ENCODE data around the gene ARHGAP26. TPM values are rescaled to one million over a fixed set of nuclear protein-coding genes. Genes with fewer than 3 reads are reported as not detected.

ARHGAP26 gene
- polyA plus RNA-seq, 3 donors = 26.5 to 56.8 (median 28.7) TPM

- Mint-ChIP-seq H3K4me1 (peaks cover 15% of the 10 kb centered on the region), H3K27ac (no peak overlapping the region), H3K36me3 (peaks cover 36 to 43% of the 10 kb centered on the region in 2 donors), H3K27me3 (ENCODE audit: low read depth in 3 of 3) (no peaks in the 10 kb centered on the region), H3K9me3 (peaks cover 3 to 12% (median 8%) of the 10 kb centered on the region in 7 donors), H3K4me3 (no peak overlapping the region)
- no peaks in the 10 kb centered on the region for H3K27me3 ChIP-seq (ENCODE audit: control insufficient read depth in 2 of 2, insufficient read depth in 2 of 2, low read length in 2 of 2)
- no peak overlapping the region for H3K9ac ChIP-seq (ENCODE audit: insufficient read depth, low read length, poor library complexity, severe bottlenecking)
- no peak for TF ChIP-seq CTCF (IDR thresholded peaks at IDR 0.05)
- no peak overlapping the region for H2AFZ ChIP-seq (ENCODE audit: insufficient read depth, low read depth, low read length, poor library complexity, severe bottlenecking)
- no peak overlapping the region for H3K27ac ChIP-seq (ENCODE audit: low read depth in 1 of 2, low read length in 2 of 2)
- H3K9me3 ChIP-seq (replicated peaks in 1 of 2; ENCODE audit: control insufficient read depth in 1 of 2, insufficient read depth in 1 of 2, low read length in 2 of 2) = peaks cover 7 to 9% of the 10 kb centered on the region in 2 donors
- no peak overlapping the region for H3K4me3 ChIP-seq (replicated peaks in 1 of 3; ENCODE audit: low read depth in 2 of 3, low read length in 3 of 3)
- H3K79me2 ChIP-seq (ENCODE audit: insufficient read depth, low read length) = no peaks in the 10 kb centered on the region
- peaks cover 4 to 48% of the 10 kb centered on the region in 2 donors for H3K36me3 ChIP-seq (replicated peaks in 1 of 2; ENCODE audit: control insufficient read depth in 1 of 2, insufficient read depth in 2 of 2, low read length in 2 of 2)
- DNase-seq = no peak
- peaks cover 48% of the 10 kb centered on the region for H4K20me1 ChIP-seq (ENCODE audit: insufficient read depth, low read length)
- intact Hi-C loops (cut with micrococcal nuclease) = no loop called here
- H3K4me1 ChIP-seq (ENCODE audit: control insufficient read depth in 1 of 2, insufficient read depth in 2 of 2, low read length in 2 of 2) = peaks cover 5% of the 10 kb centered on the region in 2 donors
- no peak overlapping the region for H3K4me2 ChIP-seq (replicated peaks; ENCODE audit: extremely low read depth, low read length, poor library complexity, severe bottlenecking)
- WGBS (ENCODE audit: insufficient coverage) = no CpG with 5 or more reads among the region's 3 CpGs
Observed at GRCh38 chr5:143188692-143189091, 418.5 kb downstream of the ARHGAP26 start.

GRCh38 chr5:143190260-143190810 lies 420.2 kb downstream of the ARHGAP26 start:
- peaks cover 7 to 9% of the 10 kb centered on the region in 2 donors for H3K9me3 ChIP-seq (replicated peaks in 1 of 2; ENCODE audit: control insufficient read depth in 1 of 2, insufficient read depth in 1 of 2, low read length in 2 of 2)
- H3K4me3 ChIP-seq (replicated peaks in 1 of 3; ENCODE audit: low read depth in 2 of 3, low read length in 3 of 3) = no peak overlapping the region
- H3K4me2 ChIP-seq (replicated peaks; ENCODE audit: extremely low read depth, low read length, poor library complexity, severe bottlenecking) = no peak overlapping the region
- peaks cover 49% of the 10 kb centered on the region for H4K20me1 ChIP-seq (ENCODE audit: insufficient read depth, low read length)
- no peak for DNase-seq
- Mint-ChIP-seq H3K4me3 (no peak overlapping the region), H3K36me3 (peaks cover 34 to 48% of the 10 kb centered on the region in 2 donors), H3K4me1 (peaks cover 31% of the 10 kb centered on the region), H3K27ac (no peak overlapping the region), H3K9me3 (peaks cover 3 to 12% (median 8%) of the 10 kb centered on the region in 7 donors), H3K27me3 (ENCODE audit: low read depth in 3 of 3) (no peaks in the 10 kb centered on the region)
- H3K27me3 ChIP-seq (ENCODE audit: control insufficient read depth in 2 of 2, insufficient read depth in 2 of 2, low read length in 2 of 2) = no peaks in the 10 kb centered on the region
- H3K27ac ChIP-seq (ENCODE audit: low read depth in 1 of 2, low read length in 2 of 2) = no peak overlapping the region
- no CpG with 5 or more reads among the region's 3 CpGs for WGBS (ENCODE audit: insufficient coverage)
- no peak overlapping the region for H3K9ac ChIP-seq (ENCODE audit: insufficient read depth, low read length, poor library complexity, severe bottlenecking)
- no peak for TF ChIP-seq CTCF (IDR thresholded peaks at IDR 0.05)
- intact Hi-C loops (cut with micrococcal nuclease) = no loop called here
- H3K4me1 ChIP-seq (ENCODE audit: control insufficient read depth in 1 of 2, insufficient read depth in 2 of 2, low read length in 2 of 2) = peaks cover 14 to 21% of the 10 kb centered on the region in 2 donors
- no peaks in the 10 kb centered on the region for H3K79me2 ChIP-seq (ENCODE audit: insufficient read depth, low read length)
- H2AFZ ChIP-seq (ENCODE audit: insufficient read depth, low read depth, low read length, poor library complexity, severe bottlenecking) = no peak overlapping the region
- H3K36me3 ChIP-seq (replicated peaks in 1 of 2; ENCODE audit: control insufficient read depth in 1 of 2, insufficient read depth in 2 of 2, low read length in 2 of 2) = peaks cover 4 to 44% of the 10 kb centered on the region in 2 donors
